Measurements from ENCODE around the gene EML5. TPM values are rescaled to one million over a fixed set of nuclear protein-coding genes. Genes with fewer than 3 reads are reported as not detected.

Gene EML5
- total RNA-seq, 1 donor from 2014 or later, result 0.24 TPM

DNA sequence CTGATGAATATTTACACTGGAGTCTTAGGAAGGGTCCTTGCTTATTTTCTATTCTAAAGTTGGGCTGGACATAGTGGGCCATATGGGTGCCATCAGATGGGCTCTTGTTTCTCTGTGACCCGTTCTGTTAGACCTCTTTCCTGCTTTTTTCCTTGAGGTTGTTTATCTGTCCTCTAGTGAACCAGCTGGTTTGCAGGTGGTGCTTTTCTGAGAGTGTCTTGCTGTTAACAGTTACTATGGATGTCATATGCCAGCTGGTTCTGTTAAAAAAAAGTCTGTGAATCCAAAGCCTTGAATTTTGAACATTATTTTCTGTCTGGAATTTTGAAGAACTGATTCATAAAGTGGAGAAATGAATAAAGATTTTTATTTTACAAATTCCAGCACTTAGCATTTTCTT is 200.7 kb downstream of the EML5 start:
- DNase-seq (ENCODE audit: low spot score), result no peak
- intact Hi-C loops (cut with DNase I), result no loop called here

DNA sequence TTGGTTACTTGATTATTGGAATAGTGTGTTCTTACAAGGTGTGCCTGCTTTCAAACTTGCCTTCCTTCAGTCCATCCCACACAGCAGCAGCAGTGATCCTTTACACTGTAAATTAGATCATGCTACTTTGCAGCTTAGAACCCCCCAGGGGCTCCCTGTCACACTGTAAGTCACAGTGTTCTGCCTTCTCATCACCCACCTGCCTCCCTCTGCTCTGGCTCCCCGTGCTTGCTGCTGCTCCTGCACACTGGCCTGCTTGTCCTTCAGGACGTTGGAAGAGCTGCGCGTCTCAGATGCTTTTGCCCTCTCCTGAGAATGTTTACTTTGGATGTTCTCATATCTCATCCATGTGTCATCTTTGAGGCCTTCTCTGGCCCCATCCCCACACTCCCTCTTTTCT is 202.6 kb downstream of the EML5 start:
- intact Hi-C loops (cut with DNase I), result no loop called here
- no peak for DNase-seq (ENCODE audit: low spot score)

DNA sequence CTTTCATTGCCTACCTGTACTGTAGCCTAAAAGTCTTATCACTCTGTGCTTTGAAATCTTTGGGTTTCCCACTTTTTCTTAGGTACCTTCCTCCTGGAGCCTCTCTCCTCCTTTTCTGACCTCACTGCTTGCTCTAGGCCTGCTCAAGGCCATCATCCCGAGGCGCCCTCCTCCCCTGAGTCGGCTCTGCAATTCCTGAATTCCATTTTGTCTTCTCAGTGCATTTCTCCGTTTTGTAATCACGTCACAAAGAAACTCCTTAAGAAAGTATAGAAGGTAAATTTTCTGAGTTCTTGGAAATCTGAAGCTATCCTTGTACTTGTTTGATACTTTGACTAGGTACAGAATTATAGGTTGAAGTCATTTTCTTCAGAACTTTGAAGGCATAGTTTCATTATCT is 204.7 kb downstream of the EML5 start:
- intact Hi-C loops (cut with DNase I), result no loop called here
- no peak for DNase-seq (ENCODE audit: low spot score)

DNA sequence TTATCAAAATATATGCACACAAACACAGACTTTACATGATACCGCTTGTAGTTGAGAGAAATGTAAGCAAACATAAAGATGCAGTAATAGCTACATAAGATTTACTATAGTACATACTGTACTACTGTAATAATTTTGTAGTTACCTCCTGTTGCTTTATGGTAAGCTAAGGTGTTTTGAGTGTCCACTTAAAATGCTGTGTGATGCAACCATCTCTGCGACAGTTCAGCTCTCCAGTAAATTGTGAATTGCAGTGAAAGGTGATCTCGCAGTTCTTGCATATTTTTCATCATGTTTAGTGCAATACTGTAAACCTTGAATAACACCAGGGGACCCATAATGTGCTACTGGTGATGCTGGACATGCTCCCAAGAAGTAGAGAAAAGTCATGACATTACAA is 208.3 kb downstream of the EML5 start:
- DNase-seq (ENCODE audit: low spot score), result no peak
- intact Hi-C loops (cut with DNase I), result no loop called here

DNA sequence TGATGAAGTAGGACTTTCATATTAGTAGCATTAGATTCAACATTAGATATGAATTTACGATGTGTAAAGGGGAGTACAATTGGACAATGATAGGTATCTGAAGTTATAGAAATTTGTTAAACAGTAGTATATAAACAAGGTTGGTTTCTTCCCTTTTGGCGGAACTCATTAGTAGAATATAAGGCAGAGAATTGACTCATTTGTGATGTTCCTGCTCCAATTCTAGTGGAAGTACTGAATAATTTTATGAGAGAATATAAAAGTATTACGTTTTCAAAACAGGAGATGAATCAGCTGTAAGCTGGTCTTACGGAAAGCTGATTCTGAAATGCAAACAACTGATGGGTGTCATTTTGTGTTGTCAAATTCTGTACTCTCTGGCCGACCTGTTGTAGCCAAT is 216.5 kb downstream of the EML5 start:
- intact Hi-C loops (cut with DNase I), result no loop called here
- no peak for DNase-seq (ENCODE audit: low spot score)

DNA sequence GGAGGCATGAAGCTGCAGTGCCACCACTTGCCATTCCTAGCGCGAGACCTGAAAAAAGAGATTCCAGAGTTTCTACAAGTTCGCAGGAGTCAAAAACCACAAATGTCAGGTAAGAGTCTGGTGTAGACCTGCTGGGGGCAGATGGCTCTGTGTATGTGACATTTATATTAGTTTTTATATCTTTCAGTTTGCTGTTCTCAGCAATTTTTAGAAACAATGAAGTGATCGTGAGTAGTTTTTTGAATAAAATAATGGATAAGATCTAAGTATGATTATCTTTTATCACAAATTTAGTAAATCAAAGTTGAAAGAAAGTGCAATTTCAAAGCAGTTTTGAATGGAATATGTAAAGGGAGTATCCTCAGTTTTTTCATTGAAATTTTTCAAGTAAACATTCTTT is 220.6 kb downstream of the EML5 start:
- no peak for DNase-seq (ENCODE audit: low spot score)
- intact Hi-C loops (cut with DNase I), result no loop called here

DNA sequence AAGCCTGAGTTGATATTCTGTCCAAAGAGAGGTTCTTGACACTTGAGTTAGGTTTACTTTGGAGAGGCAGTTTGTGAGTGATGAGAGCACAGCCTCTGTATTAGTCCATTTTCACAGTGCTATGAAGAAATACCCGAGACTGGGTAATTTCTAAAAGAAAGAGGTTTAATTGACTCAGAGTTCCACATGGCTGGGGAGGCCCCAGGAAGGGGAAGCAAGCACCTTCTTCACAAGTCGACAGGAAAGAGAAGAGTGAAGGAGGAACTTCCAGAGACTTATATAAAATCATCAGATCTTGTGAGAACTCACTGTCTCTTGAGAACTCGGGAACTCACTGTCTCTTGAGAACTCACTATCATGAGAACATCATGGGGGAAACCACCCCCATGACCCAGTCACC is 224.6 kb downstream of the EML5 start:
- intact Hi-C loops (cut with DNase I), result no loop called here

DNA sequence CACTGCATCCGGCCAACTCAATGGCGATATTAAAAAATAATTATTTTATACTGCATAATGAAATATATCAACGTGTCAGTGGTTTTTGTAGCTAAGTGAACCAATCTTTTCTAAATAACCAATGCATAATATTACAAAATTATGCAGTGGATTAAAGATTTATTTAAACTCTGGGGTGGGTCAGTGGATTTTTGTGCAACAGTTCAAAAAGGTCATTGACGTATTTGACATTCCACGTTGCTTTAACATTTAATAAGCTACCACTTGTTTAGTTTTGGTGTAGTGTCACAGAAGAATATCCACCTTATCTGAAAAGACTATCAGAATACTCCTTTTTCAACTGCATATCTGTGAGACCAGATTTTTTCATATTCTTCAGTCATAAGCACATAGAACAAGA is 227.3 kb downstream of the EML5 start:
- intact Hi-C loops (cut with DNase I), result no loop called here

More for the DNA sequence above, 224.6 kb downstream of the EML5 start:
- DNase-seq (ENCODE audit: low spot score), result no peak

DNA sequence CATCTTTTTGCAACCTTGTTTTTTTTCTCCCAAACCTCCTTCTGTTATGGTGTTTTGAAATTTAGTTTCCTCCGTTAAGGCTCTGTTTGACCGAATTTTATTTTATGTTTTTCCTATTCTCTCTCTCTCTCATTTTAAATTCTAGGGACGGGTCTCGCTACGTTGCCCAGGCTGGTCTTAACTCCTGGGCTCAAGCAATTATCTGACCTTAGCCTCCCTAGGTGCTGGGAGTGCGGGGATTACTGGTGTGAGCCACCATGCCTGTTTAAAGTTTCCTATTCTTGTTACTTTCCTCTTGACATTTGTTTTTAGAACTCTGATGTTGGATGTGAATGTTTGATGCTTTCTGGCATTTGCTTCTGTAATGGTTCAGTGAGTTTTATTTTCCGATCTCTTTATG is 228.9 kb downstream of the EML5 start:
- intact Hi-C loops (cut with DNase I), result loop anchor here (5.0 kb wide), 1 partner anchor 177 kb away; the partner anchor contains the start of gene SPATA7
- no peak for DNase-seq (ENCODE audit: low spot score)

More for the DNA sequence above, 227.3 kb downstream of the EML5 start:
- DNase-seq (ENCODE audit: low spot score), result no peak

DNA sequence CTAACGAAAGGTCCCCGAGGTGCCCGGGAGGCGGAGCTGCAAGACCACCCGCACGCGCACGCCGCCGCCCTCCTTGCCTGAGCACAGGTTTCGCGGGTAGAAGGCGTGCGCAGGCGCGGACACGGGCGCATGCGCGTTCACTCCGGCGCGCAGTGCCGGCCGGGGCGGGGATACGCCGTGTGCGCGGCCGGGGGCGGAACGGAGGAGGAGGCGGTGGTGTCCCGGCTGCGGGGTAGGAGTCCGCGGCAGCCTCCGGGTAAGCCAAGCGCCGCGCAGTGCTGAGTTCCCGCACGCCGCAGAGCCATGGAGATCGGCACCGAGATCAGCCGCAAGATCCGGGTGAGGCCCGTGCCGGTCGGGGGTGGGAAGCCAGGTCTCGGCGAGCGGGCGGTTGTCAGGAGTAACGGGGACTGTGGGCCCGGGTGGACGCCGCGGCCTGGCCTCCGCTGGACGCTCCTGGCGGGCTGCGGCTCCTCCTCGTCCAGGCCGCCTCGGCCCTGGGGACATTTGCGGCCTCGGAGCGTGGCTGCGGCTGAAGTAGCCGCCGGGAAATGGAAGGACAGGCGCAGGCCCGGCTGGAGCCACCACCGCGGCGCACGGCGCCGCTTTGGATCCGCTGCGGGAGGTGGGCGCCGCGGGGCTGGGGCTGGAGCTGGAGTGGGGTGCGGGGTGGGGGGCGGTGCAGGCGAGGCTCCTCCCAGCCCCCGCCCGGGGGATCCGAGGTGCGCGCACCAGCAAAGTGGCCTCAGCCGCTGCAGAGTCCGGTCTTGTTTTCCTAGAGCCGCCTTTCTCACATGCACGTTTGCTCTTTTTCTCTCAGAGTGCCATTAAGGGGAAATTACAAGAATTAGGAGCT is 229.7 kb downstream of the EML5 start, which contains the start of gene ZC3H14:
Gene ZC3H14, plus strand, starts transcription at position 207 of the 856 bp plus-strand sequence. Its CDS starts 97 bp downstream, at position 304.
- intact Hi-C loops (cut with DNase I), result loop anchor here (5.0 kb wide), 1 partner anchor 176 kb away; the partner anchor contains the start of gene SPATA7
- DNase-seq (ENCODE audit: low spot score), result peak; percentile 91

DNA sequence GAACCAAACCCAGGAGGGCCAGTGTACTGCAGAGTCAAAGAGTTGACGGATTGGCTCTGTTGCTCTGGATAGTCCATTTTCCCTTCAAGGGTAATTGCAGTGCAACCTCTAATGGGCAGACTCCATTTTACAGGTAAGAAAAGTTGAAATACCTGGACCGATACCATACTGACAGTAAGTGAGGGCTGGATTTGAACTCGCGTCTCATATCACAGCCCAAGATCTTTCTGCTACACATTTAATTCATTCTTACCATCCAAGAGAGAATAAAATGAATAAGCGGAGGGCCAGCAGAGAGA is 230.3 kb downstream of the EML5 start:
- intact Hi-C loops (cut with DNase I), result loop anchor here (5.0 kb wide), 1 partner anchor 175 kb away; the partner anchor contains the start of gene SPATA7
- no peak for DNase-seq (ENCODE audit: low spot score)

Other genes with a start within 250 kb of the EML5 start
- 56.8 TPM for gene PTPN21, start 237.9 kb downstream of the EML5 start, total RNA-seq
- gene ZC3H14, start 229.9 kb downstream of the EML5 start, total RNA-seq, result 39.7 TPM
- 12.2 TPM for gene TTC8, start 31.7 kb upstream of the EML5 start, total RNA-seq